NT2/D1 (cell line): ENCODE results near the gene NR2C1.

Experiments
- SUZ12 ChIP-seq: IDR thresholded peaks from 2 replicates; pipeline ENCODE4 v1.6.1; 2011; ENCODE audit not compliant: insufficient read length, insufficient read depth; ENCODE audit errors: extremely low read depth
- YY1 ChIP-seq: IDR thresholded peaks from 2 replicates; pipeline ENCODE4 v1.6.1; 2011; ENCODE audit not compliant: insufficient read length, insufficient read depth
- ZNF274 ChIP-seq: IDR thresholded peaks from 2 replicates; pipeline ENCODE4 v1.6.1; 2011; ENCODE audit warnings: mild to moderate bottlenecking, low read depth, low read length

GRCh38 chr12:94997726-94998125 lies 75.7 kb downstream of the NR2C1 start:
- TF ChIP-seq YY1 = no peak
- TF ChIP-seq ZNF274 = no peak
- TF ChIP-seq SUZ12 = no peak
